Measurements from ENCODE around the gene CACNG1.

DNA sequence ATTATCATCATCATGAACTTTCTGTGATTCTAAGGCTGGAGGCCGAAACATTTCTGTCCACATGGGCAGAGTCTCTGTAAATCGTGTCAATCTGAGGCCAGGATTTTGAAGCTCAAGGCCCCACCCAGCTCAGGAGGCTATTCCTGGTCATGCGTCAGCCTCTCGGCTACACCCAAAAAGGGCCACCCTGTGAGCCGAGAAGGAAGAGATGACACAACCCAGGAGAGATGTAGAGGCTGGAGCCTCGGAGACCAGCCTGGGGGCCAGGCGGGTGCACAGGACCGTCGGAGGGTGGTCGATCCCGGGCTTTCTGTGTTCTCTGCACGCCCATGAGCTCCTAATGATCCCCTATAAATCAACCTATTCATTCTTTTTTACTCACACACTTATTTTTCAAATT, 1.1 kb upstream of the CACNG1 start:
- TF ChIP-seq, protein P1, sequence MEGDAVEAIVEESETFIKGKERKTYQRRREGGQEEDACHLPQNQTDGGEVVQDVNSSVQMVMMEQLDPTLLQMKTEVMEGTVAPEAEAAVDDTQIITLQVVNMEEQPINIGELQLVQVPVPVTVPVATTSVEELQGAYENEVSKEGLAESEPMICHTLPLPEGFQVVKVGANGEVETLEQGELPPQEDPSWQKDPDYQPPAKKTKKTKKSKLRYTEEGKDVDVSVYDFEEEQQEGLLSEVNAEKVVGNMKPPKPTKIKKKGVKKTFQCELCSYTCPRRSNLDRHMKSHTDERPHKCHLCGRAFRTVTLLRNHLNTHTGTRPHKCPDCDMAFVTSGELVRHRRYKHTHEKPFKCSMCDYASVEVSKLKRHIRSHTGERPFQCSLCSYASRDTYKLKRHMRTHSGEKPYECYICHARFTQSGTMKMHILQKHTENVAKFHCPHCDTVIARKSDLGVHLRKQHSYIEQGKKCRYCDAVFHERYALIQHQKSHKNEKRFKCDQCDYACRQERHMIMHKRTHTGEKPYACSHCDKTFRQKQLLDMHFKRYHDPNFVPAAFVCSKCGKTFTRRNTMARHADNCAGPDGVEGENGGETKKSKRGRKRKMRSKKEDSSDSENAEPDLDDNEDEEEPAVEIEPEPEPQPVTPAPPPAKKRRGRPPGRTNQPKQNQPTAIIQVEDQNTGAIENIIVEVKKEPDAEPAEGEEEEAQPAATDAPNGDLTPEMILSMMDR (IDR thresholded peaks at IDR 0.05; ENCODE audit: insufficient read depth, low read length), result no peak
- TF ChIP-seq POLR2AphosphoS5 (IDR thresholded peaks at IDR 0.05; ENCODE audit: low read depth), result no peak
